GM12891 (cell line): Measurements from ENCODE around the gene APOC4.

Source experiments
- POLR2A ChIP-seq: IDR thresholded peaks from 2 replicates; pipeline ENCODE4 v1.6.1; 2011; ENCODE audit warnings: low read depth, low read length, control low read depth
- POLR2AphosphoS5 ChIP-seq: IDR thresholded peaks from 2 replicates; pipeline ENCODE4 v1.6.1; 2011; ENCODE audit warnings: low read depth, low read length, control low read depth
- POU2F2 ChIP-seq: IDR thresholded peaks from 2 replicates; pipeline ENCODE4 v1.6.1; 2011; ENCODE audit warnings: low read depth, mild to moderate bottlenecking, control low read depth, low read length, moderate library complexity
- SPI1 ChIP-seq: IDR thresholded peaks from 2 replicates; pipeline ENCODE4 v1.6.1; 2011; ENCODE audit warnings: low read depth, low read length, control low read depth
- TAF1 ChIP-seq: IDR thresholded peaks from 2 replicates; pipeline ENCODE4 v1.6.1; 2011; ENCODE audit warnings: low read depth, low read length, control low read depth

- TF ChIP-seq POLR2A (0 out of 2 replicates have a peak, but pooled peaks have one; percentile 41), SPI1 (peak; percentile 98), POLR2AphosphoS5 (peak; percentile 54; the same call in 1 of the 2 replicates), TAF1 (0 out of 2 replicates have a peak, but pooled peaks have one; percentile 36), POU2F2 (0 out of 2 replicates have a peak, but pooled peaks have one; percentile 21)
These were observed 1.8 kb downstream of the APOC4 start for GRCh38 chr19:44943801-44944249.
